ENCODE results near the gene FAM76B.

FAM76B gene

GRCh38 chr11:95729462-95729861 lies 60.1 kb downstream of the FAM76B start:
- DNase-seq (ENCODE audit: low spot score), result no peak

GRCh38 chr11:95728790-95729189 lies 60.8 kb downstream of the FAM76B start:
- no peak for DNase-seq (ENCODE audit: low spot score)

DNA sequence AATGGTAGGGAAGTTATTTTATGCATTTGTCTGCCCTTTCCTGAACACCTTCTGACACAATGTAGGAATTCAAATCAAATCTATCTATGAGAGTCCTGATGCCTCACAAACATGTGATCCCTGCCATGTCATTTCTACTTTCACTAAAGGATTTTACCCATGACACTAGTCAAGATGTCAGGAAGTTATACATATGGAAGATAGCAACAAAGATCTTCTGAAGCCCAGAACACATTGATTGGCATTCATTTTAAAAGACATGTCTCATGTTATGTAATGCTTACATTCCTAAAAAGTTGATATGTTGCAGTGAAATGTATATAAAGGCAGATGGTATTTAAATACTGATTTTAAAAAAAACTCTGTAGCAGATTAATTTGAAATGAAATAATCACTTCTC lies 61.5 kb downstream of the FAM76B start:
- no peak for DNase-seq (ENCODE audit: low spot score)

DNA sequence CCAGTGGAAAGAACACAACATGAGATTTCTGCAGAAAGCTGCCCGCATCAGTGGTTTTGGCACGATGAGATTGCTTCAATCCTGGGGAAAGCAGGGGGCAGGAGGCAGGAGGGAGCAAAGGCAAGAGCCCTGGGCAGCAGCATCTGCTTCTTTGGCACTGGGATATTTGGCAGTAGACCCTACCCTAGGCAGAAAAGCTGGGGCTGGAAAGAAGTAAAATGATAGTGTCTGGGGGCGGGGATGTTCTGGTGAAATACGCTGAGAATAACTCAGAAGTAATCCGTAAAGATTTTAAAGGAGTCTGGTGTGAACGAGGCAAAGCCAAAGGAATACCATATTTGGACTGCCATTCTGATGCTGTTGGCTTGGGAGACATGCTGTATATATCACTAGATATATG lies 62.0 kb downstream of the FAM76B start:
- no peak for DNase-seq (ENCODE audit: low spot score)

DNA sequence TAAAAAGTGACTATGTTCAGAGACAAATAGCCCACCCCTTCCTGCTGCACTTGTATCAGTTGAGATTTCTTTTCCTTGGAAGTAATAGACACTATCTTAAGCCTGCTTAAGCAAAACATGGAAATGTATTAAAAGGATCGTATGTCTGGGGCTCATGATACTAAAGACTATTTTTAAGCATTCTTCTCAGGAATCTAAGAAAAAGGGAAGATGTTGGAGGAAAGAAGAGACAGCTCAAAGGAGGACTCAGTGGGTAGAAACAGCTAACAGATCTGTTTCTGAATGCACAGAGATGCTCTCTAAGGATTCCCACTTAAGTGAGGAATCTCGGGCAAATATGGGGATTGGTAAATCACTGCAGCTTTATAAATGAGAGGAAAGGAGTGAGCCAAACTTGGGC lies 62.5 kb downstream of the FAM76B start:
- DNase-seq (ENCODE audit: low spot score), result no peak

DNA sequence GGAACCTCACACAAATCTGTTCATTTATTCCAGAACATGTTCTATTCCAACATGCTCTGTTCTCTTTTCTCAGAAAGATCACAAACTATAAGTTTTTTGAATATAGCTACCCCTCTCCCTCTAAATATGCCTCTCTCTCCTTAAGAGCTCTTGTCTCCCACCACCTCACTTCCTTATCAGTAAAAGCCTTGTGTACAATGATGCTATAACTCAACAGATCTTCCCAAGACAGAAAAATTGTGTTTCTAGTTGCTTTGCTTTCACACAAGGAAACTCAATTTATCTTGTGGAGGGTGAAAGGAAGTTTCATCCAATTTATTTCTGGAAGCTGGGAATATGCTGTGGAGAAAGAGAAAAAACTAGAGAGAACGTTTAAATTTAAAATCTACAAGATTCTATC lies 64.4 kb downstream of the FAM76B start:
- DNase-seq (ENCODE audit: low spot score), result no peak

- DNase-seq (ENCODE audit: low spot score), result no peak
These were observed 66.1 kb downstream of the FAM76B start for GRCh38 chr11:95723361-95723942.

GRCh38 chr11:95720195-95720594 lies 69.4 kb downstream of the FAM76B start:
- DNase-seq (ENCODE audit: low spot score), result no peak
